Motor neuron (in vitro differentiated cells): Measurements from ENCODE around the gene ANKRD42. TPM values are rescaled to one million over a fixed set of nuclear protein-coding genes. Genes with fewer than 3 reads are reported as not detected.

ENCODE experiments used
- ATAC-seq, 8 experiments: fragments of 200-7000 bp; cut with Tn5 transposase; replicated peaks in 6 of 8; 2 replicates each; pipeline ENCODE4 v1.8.0; 2021; ENCODE audit warnings: mild to moderate bottlenecking in 8 of 8, moderate library complexity in 8 of 8
- H3K27ac ChIP-seq, 2 donors: fragments of 250-450 bp; sonication (Bioruptor Pico); 2 replicates each; pipeline ENCODE4 v1.9.0; 2021; ENCODE audit warnings: antibody characterized with exemption in 2 of 2, mild to moderate bottlenecking in 2 of 2, moderate library complexity in 1 of 2
- H3K4me1 ChIP-seq, 2 donors: fragments of 250-450 bp; sonication (Bioruptor Pico); replicated peaks in 1 of 2; 2 replicates each; pipeline ENCODE4 v1.6.1; 2021; ENCODE audit warnings: antibody characterized with exemption in 2 of 2, mild to moderate bottlenecking in 2 of 2, moderate library complexity in 1 of 2
- H3K4me3 ChIP-seq, 5 donors: fragments of 250-450 bp; sonication (Bioruptor Pico); 2 replicates each; pipeline ENCODE4 v1.9.0; 2021; ENCODE audit warnings: antibody characterized with exemption in 5 of 5, mild to moderate bottlenecking in 5 of 5, moderate library complexity in 4 of 5
- WGBS, 10 experiments: fragments of 450-650 bp; shearing (Covaris generic); methylation state at CpG; one replicate each; pipeline ENCODE4 v1.0.0; 2022; 5-methylcytosine and 5-hydroxymethylcytosine counted together
- in situ Hi-C, 9 experiments: fragments of 400-800 bp; cut with MboI; loops; one replicate each; pipeline ENCODE4 v1.15.0; 2021; ENCODE audit warnings: low sequenced_read_pairs in 9 of 9, low pct_unique_long_range_greater_than_20kb in 2 of 9; ENCODE audit not compliant: unreplicated experiment in 9 of 9
- total RNA-seq, 8 experiments: library from RNA; unstranded; fragments of 300-600 nt; gene quantifications; 2 replicates each; pipeline versions ENCODE4 v1.2.3 to v1.2.4, GENCODE V29; 2022

The ANKRD42 gene
- total RNA-seq, 8 experiments from 2014 or later: 5.0 to 31.5 (median 9.1) TPM

DNA sequence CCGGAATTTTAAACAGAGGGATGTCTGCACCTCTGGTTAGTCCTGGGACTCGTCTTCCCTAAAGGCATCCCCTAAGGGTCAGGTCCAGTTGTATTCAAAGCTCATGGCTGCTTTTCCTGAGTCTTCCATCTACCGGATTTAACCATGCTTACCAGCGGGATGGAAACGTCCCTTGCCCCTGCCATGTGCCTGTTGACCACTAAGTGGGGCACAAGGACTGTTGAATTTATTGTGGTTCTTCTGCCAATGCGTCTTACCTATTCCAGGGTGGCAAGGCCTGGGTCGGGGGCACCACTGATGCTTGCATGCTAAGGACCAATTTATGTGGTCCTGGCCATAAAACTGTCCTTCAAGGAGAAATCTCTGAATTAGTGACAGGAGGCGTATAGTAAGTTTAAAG, 25.6 kb downstream of the ANKRD42 start:
- 56 to 100% (median 84%) methylated on average over 1 to 4 of the region's 8 CpGs; no CpG with 5 or more reads in 4 of the 10 experiments for WGBS, 10 experiments
- ATAC-seq: no peak
- H3K4me3 ChIP-seq: no peak overlapping the region
- in situ Hi-C loops: loop anchor here in 1 of 9 experiments (25.0 kb wide), 1 partner anchor 307 kb away; the partner anchor contains the start of genes DDIAS and PRCP
- H3K27ac ChIP-seq: no peak overlapping the region
- no peaks in the 10 kb centered on the region for H3K4me1 ChIP-seq

- 50 to 100% (median 90%) methylated on average over 1 to 10 of the region's 10 CpGs; no CpG with 5 or more reads in 2 of the 10 experiments for WGBS, 10 experiments
- in situ Hi-C loops: loop anchor here in 1 of 9 experiments (25.0 kb wide), 1 partner anchor 308 kb away; the partner anchor contains the start of genes DDIAS and PRCP
- Histone ChIP-seq H3K4me3 (no peak overlapping the region), H3K4me1 (no peaks in the 10 kb centered on the region), H3K27ac (no peak overlapping the region)
- no peak for ATAC-seq
Measured at GRCh38 chr11:83220260-83220659, 26.7 kb downstream of the ANKRD42 start.

DNA sequence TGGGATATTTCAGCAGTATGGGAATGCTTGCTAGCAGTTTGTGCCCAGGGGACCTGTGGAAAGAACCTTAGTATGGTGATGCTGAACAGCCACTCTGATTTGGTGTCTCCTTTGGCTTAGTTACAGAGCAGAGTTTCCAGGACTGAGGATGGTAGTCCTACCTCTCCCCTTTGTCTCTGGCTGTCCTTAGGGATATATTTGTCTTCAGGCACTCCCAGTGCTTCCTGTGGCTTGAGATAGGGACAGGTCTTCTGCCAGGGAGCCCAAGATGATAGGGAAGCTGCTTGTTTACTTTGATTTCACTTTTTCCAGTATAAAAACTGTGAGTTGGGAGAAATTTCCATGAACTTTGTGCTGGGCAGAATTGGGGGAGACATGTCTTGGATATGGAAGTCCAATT, 28.2 kb downstream of the ANKRD42 start:
- H3K4me1 ChIP-seq: no peaks in the 10 kb centered on the region
- in situ Hi-C loops: loop anchor here in 1 of 9 experiments (25.0 kb wide), 1 partner anchor 309 kb away; the partner anchor contains the start of genes DDIAS and PRCP

DNA sequence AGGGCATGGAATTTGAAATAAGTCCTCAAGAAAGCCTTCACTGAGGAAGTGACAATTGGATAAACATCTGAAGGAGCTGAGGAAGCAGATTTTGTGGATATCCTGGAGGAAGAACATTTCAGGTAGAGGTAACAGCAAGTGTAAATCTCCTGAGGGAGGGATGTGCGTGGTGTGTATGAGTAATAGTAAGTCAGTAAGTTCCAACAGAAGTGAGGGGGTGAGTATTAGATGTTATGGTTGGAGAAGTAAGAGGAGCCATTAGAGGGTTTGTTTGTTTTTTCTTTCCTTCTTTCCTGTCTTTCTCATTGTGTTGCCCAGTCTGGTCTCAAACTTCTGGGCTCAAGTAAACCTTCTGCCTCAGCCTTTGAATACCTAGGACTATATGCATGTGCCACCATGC, 29.0 kb downstream of the ANKRD42 start:
- in situ Hi-C loops: loop anchor here in 1 of 9 experiments (25.0 kb wide), 1 partner anchor 310 kb away; the partner anchor contains the start of genes DDIAS and PRCP
- H3K4me1 ChIP-seq: no peaks in the 10 kb centered on the region
- 0 to 100% (median 93%) methylated on average over 1 of the region's 1 CpG; no CpG with 5 or more reads in 2 of the 10 experiments for WGBS, 10 experiments
- H3K27ac ChIP-seq: no peak overlapping the region
- ATAC-seq: no peak
- no peak overlapping the region for H3K4me3 ChIP-seq

More for the DNA sequence above, 28.2 kb downstream of the ANKRD42 start:
- Histone ChIP-seq H3K4me3 (no peak overlapping the region), H3K27ac (no peak overlapping the region)
- ATAC-seq: no peak

GRCh38 chr11:83223457-83223856, 29.9 kb downstream of the ANKRD42 start:
- no peak overlapping the region for H3K4me3 ChIP-seq
- no peak overlapping the region for H3K27ac ChIP-seq
- H3K4me1 ChIP-seq: no peaks in the 10 kb centered on the region
- ATAC-seq: no peak
- in situ Hi-C loops: loop anchor here in 1 of 9 experiments (25.0 kb wide), 1 partner anchor 311 kb away; the partner anchor contains the start of genes DDIAS and PRCP
- WGBS, 10 experiments: 69 to 100% (median 92%) methylated on average over 2 of the region's 2 CpGs; no CpG with 5 or more reads in 6 of the 10 experiments

- no peak for ATAC-seq
- in situ Hi-C loops: loop anchor here in 2 of 9 experiments (25.0 kb wide), 1 partner anchor 324 kb away; the partner anchor contains the start of genes DDIAS (in 2 of the 2) and PRCP (in 2 of the 2)
- no peak overlapping the region for H3K27ac ChIP-seq
- H3K4me1 ChIP-seq: no peaks in the 10 kb centered on the region
- 0 to 100% (median 88%) methylated on average over 1 of the region's 1 CpG; no CpG with 5 or more reads in 4 of the 10 experiments for WGBS, 10 experiments
- no peak overlapping the region for H3K4me3 ChIP-seq
Measured at GRCh38 chr11:83235825-83236224, 42.3 kb downstream of the ANKRD42 start.

GRCh38 chr11:83238111-83238510, 44.6 kb downstream of the ANKRD42 start:
- WGBS, 10 experiments: 44 to 100% (median 83%) methylated on average over 1 to 3 of the region's 3 CpGs; no CpG with 5 or more reads in 3 of the 10 experiments
- no peak for ATAC-seq
- Histone ChIP-seq H3K4me3 (no peak overlapping the region), H3K27ac (no peak overlapping the region), H3K4me1 (no peaks in the 10 kb centered on the region)
- in situ Hi-C loops: loop anchor here in 2 of 9 experiments (25.0 kb wide), 1 partner anchor 326 kb away; the partner anchor contains the start of genes DDIAS (in 2 of the 2) and PRCP (in 2 of the 2)

- WGBS, 10 experiments: 7 to 43% (median 26%) methylated on average over 3 to 5 of the region's 5 CpGs
- in situ Hi-C loops: loop anchor here in 2 of 9 experiments (25.0 kb wide), 1 partner anchor 329 kb away; the partner anchor contains the start of genes DDIAS (in 2 of the 2) and PRCP (in 2 of the 2)
- no peak overlapping the region for H3K4me3 ChIP-seq
- no peaks in the 10 kb centered on the region for H3K4me1 ChIP-seq
- H3K27ac ChIP-seq: no peak overlapping the region
- peak; percentile 76 to 100 (median 94) for ATAC-seq
Measured at GRCh38 chr11:83241291-83241946, 47.9 kb downstream of the ANKRD42 start.

DNA sequence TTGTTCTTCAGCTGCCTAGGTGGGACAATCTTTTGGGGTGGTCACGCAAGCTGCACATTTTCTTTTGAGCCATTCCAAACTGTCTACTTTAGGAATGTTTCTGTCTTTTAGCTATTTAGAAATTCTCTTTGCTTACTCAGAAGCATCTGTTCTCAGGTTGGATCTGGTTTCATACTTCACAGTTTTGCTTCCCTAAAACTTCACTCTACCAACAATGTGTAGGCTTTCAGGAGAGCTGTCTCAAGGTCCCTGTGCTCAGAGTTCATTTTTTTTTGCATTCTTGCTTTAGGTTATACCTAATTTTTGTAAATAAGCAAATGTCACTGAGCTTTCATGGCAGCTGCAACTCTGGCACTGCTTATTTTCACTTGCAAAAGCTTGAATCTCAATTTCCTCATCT, 55.9 kb downstream of the ANKRD42 start:
- Histone ChIP-seq H3K4me1 (no peaks in the 10 kb centered on the region), H3K4me3 (no peak overlapping the region), H3K27ac (no peak overlapping the region)
- ATAC-seq: no peak
- 100% methylated on average over 1 of the region's 1 CpG; no CpG with 5 or more reads in 6 of the 10 experiments for WGBS, 10 experiments
- in situ Hi-C loops: loop anchor here in 2 of 9 experiments (25.0 kb wide), 1 partner anchor 337 kb away; the partner anchor contains the start of genes DDIAS (in 2 of the 2) and PRCP (in 2 of the 2)

DNA sequence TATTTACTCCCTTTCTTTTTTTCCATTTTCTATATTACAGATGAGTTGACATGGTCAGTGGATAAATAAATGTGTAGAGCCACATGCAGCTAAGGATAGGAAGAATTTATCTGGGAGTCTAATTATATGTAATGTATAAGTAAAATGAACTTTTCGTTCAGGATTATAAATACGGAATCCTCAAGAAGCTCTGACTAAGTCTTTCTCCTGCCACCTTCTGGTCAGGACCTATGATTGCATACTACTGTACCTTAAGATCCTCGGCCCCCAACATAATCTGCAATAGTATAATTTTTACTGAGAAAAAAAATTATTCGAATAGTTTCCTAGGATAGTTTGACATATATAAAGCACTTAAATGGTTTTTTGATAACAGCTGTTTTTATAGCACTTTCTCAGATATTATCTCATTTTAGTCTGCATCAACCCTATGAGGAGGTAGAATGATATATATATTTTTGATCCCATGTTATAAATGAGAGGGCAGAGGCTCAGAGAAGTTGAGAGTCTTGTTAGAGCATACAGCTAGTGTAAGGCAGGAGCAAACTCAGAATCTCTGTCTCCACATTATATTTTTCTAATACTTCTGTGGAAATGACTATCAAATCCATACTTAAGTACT, 56.6 kb downstream of the ANKRD42 start:
- H3K4me1 ChIP-seq: no peaks in the 10 kb centered on the region

DNA sequence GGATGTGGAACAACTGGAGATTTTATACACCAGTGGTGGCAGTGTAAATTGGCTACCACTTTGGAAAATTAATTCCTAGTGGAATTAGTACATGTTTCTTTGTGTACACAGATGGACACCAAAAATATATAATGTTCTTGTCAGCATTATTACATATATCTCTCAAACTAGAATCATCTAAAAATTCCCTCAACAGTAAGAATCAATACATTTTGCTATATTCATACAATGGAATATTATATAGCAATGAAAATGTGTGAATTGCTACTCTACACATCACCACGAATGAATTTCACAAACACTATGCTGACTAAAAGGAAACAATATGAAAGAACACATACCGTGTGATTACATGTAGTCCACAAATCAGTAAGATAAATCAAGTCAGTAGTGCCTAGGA, 58.8 kb downstream of the ANKRD42 start:
- WGBS, 10 experiments: 93 to 100% (median 95%) methylated on average over 1 to 2 of the region's 2 CpGs; no CpG with 5 or more reads in 4 of the 10 experiments
- H3K4me1 ChIP-seq: peaks cover 0 to 4% of the 10 kb centered on the region in 2 donors
- ATAC-seq: no peak
- no peak overlapping the region for H3K4me3 ChIP-seq
- in situ Hi-C loops: loop anchor here in 2 of 9 experiments (25.0 kb wide), 1 partner anchor 340 kb away; the partner anchor contains the start of genes DDIAS (in 2 of the 2) and PRCP (in 2 of the 2)
- no peak overlapping the region for H3K27ac ChIP-seq

More for the DNA sequence above, 56.6 kb downstream of the ANKRD42 start:
- Histone ChIP-seq H3K27ac (no peak overlapping the region), H3K4me3 (no peak overlapping the region)
- 2 to 70% (median 16%) methylated on average over 3 to 4 of the region's 4 CpGs for WGBS, 10 experiments
- in situ Hi-C loops: loop anchor here in 4 of 9 experiments (25.0 kb wide), 1 partner anchor 338 kb away; the partner anchor contains the start of genes DDIAS (in 4 of the 4) and PRCP (in 4 of the 4)
- peak in 4 of 8 experiments; percentile 39 to 68 (median 58) for ATAC-seq

DNA sequence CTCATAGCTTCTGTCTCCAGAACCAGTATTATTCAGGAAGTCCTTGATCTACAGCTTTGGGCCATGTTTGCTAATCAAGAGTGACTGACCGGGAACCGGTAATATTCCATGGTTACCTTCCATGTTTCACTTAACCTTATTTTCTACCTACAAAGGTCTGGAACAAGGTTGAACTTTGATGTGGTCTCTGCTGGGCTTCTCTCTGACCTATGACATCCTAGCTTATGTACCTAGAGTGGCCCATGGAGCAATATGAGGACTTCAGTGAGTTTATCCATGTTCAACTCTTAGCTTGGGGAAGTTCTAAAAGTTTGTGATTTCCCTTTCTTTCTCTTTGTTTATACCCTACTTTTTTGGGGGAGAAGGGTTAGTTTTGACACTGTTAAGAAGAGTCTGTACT, 59.4 kb downstream of the ANKRD42 start:
- in situ Hi-C loops: loop anchor here in 2 of 9 experiments (25.0 kb wide), 1 partner anchor 341 kb away; the partner anchor contains the start of genes DDIAS (in 2 of the 2) and PRCP (in 2 of the 2)
- ATAC-seq: no peak
- Histone ChIP-seq H3K4me3 (no peak overlapping the region), H3K4me1 (peaks cover 0 to 4% of the 10 kb centered on the region in 2 donors), H3K27ac (no peak overlapping the region)
- 92 to 100% (median 100%) methylated on average over 1 to 2 of the region's 2 CpGs; no CpG with 5 or more reads in 5 of the 10 experiments for WGBS, 10 experiments
